Chondrocyte (in vitro differentiated cells): ENCODE data around the gene NODAL. TPM values are rescaled to one million over a fixed set of nuclear protein-coding genes. Genes with fewer than 3 reads are reported as not detected.

ENCODE experiments used
- DNase-seq: peaks from one replicate; pipeline ENCODE4 v3.0.0; 2021; ENCODE audit warnings: mixed read lengths, low spot score
- H3K27ac Mint-ChIP-seq: one replicate; pipeline ENCODE4 v1.8.0; 2021; ENCODE audit warnings: mild to moderate bottlenecking, moderate library complexity, mixed read lengths; ENCODE audit not compliant: unreplicated experiment
- H3K27me3 Mint-ChIP-seq: 2 replicates; pipeline ENCODE4 v1.8.0; 2021; ENCODE audit warnings: low read depth, mixed read lengths
- H3K36me3 Mint-ChIP-seq: 2 replicates; pipeline ENCODE4 v1.8.0; 2021; ENCODE audit warnings: low read depth, mixed read lengths
- H3K4me1 Mint-ChIP-seq: 2 replicates; pipeline ENCODE4 v1.8.0; 2021; ENCODE audit warnings: low read depth, mild to moderate bottlenecking, mixed read lengths
- H3K4me3 Mint-ChIP-seq: one replicate; pipeline ENCODE4 v1.8.0; 2021; ENCODE audit warnings: mild to moderate bottlenecking, moderate library complexity, mixed read lengths; ENCODE audit not compliant: unreplicated experiment
- H3K9me3 Mint-ChIP-seq: 2 replicates; pipeline ENCODE4 v1.8.0; 2021; ENCODE audit warnings: low read depth, mixed read lengths
- total RNA-seq: library from RNA; stranded (reverse); gene quantifications from 3 replicates; pipeline ENCODE4 v1.2.1, GENCODE V29; 2021
- TF ChIP-seq, protein P1 (sequence below): fragments of 200-600 bp; sonication (generic); IDR thresholded peaks from 2 replicates; pipeline ENCODE4 v1.5.0; 2021; ENCODE audit warnings: antibody characterized with exemption, mild to moderate bottlenecking, moderate library complexity

Gene NODAL
- total RNA-seq, 1 donor from 2014 or later, result not detected

DNA sequence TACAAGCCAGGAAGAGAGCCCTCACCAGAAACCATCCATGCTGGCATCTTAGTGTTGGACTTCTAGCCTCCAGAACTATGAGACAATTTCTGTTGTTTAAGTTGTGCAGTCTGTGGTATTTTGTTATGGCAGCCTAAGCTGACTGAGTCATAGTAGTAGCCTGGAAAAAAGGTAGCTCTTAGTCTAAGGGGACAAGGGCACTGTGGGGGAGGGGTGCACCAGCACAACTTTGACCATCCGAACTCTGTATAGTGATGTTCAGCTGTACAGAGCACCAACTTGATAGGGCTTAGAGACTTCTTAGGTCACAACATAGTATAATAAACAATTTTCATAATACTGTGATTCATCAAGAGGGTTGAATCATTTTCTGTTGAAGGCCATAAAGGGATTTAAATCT lies 23.3 kb downstream of the NODAL start:
- Mint-ChIP-seq H3K4me3 (no peak overlapping the region), H3K27ac (no peak overlapping the region), H3K4me1 (peaks cover 15% of the 10 kb centered on the region), H3K36me3 (peaks cover 29% of the 10 kb centered on the region), H3K27me3 (no peaks in the 10 kb centered on the region), H3K9me3 (no peaks in the 10 kb centered on the region)
- no peak for DNase-seq
- TF ChIP-seq, protein P1, sequence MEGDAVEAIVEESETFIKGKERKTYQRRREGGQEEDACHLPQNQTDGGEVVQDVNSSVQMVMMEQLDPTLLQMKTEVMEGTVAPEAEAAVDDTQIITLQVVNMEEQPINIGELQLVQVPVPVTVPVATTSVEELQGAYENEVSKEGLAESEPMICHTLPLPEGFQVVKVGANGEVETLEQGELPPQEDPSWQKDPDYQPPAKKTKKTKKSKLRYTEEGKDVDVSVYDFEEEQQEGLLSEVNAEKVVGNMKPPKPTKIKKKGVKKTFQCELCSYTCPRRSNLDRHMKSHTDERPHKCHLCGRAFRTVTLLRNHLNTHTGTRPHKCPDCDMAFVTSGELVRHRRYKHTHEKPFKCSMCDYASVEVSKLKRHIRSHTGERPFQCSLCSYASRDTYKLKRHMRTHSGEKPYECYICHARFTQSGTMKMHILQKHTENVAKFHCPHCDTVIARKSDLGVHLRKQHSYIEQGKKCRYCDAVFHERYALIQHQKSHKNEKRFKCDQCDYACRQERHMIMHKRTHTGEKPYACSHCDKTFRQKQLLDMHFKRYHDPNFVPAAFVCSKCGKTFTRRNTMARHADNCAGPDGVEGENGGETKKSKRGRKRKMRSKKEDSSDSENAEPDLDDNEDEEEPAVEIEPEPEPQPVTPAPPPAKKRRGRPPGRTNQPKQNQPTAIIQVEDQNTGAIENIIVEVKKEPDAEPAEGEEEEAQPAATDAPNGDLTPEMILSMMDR, result no peak

DNA sequence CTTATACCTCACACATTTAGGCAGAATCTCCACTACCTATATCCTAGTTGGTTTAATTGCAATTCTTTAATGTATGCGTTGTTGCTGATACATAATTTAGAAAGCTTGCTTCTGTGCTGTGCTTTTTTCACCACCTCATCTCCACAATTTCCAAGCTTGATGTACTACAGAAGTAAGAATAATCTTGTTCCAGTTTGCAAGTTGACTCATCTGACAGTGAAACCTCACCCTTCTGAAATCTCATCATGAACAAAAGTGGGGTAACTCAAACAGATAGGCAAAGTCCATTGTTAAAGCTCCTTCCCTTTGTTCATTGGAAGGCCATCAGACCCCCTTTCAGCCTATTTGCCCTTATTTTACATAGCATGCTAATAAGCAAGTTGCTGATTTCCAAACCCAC lies 23.9 kb downstream of the NODAL start:
- DNase-seq, result no peak
- Mint-ChIP-seq H3K27me3 (no peaks in the 10 kb centered on the region), H3K36me3 (peaks cover 22% of the 10 kb centered on the region), H3K9me3 (no peaks in the 10 kb centered on the region), H3K27ac (no peak overlapping the region), H3K4me1 (peaks cover 21% of the 10 kb centered on the region), H3K4me3 (no peak overlapping the region)
- TF ChIP-seq, protein P1, result no peak

DNA sequence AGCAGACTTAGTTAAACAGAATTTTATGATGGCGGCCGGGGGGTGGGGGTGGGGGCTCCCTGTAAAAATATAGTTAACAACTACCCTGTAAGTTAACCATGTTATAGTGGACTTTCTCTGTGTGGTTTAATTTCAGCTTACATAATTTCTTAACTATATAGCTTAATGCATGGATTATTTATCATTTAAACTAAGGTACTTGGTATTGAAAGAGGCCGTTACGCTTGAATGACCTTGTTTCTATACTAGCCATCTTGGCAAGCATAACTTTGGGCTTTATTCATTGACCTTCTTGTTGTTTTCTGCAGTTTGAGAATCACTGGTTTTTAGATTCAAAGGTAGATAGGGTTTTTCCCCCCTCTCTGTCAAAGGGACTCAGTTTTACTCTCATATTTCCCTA lies 29.1 kb downstream of the NODAL start:
- TF ChIP-seq, protein P1, result no peak
- H3K4me3 Mint-ChIP-seq, result no peak overlapping the region
- peaks cover 50% of the 10 kb centered on the region for H3K4me1 Mint-ChIP-seq
- DNase-seq, result no peak
- H3K27ac Mint-ChIP-seq, result no peak overlapping the region
- H3K9me3 Mint-ChIP-seq, result no peaks in the 10 kb centered on the region
- H3K36me3 Mint-ChIP-seq, result peaks cover 7% of the 10 kb centered on the region
- H3K27me3 Mint-ChIP-seq, result no peaks in the 10 kb centered on the region

DNA sequence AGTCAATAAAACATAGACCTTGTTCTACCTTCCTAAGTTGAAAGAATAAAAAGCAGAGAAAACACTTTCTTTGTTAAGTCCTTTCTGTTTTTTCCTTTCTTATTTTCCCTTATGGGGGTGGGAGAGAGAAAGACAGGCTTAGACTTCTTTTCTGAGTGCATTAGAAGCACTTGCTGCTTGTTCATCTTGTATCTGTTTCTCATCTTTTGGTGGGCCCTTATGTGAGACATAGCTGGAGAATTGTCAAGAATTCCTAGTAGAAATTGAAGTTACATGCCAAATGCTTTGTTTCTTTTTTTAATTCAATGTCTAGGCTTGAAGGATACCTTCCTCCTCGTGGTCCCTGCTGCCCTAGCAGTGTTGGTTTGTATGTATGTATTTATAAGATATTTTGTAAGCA lies 30.9 kb downstream of the NODAL start:
- no peak for DNase-seq
- Mint-ChIP-seq H3K9me3 (no peaks in the 10 kb centered on the region), H3K36me3 (peaks cover 5% of the 10 kb centered on the region), H3K27me3 (no peaks in the 10 kb centered on the region), H3K4me3 (no peak overlapping the region), H3K4me1 (peaks cover 60% of the 10 kb centered on the region), H3K27ac (no peak overlapping the region)
- TF ChIP-seq, protein P1, result no peak

DNA sequence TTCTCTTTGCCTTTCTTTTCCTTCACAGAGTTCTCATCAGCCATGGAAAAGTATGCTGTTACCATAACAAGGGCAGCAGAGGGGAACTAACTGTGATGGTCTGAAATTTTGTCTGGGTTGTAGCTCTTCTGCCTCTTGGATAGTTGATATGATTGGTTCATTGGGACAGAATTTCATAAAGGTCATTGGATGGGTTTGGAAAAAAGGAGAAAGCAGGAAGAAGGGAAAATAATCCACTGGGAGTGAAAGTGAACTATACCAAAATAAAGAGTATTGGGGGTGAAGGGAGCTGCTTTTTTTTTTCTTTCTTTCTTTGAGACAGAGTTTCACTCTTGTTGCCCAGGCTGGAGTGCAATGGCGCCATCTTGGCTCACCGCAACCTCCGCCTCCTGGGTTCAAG lies 31.7 kb downstream of the NODAL start:
- H3K36me3 Mint-ChIP-seq, result peaks cover 5% of the 10 kb centered on the region
- H3K27ac Mint-ChIP-seq, result peak overlapping the region; percentile 18
- H3K9me3 Mint-ChIP-seq, result no peaks in the 10 kb centered on the region
- H3K4me1 Mint-ChIP-seq, result peaks cover 65% of the 10 kb centered on the region
- no peak overlapping the region for H3K4me3 Mint-ChIP-seq
- TF ChIP-seq, protein P1, result no peak
- DNase-seq, result no peak
- no peaks in the 10 kb centered on the region for H3K27me3 Mint-ChIP-seq
